Panc1 (cell line): ENCODE results near the gene LYRM1. TPM values are rescaled to one million over a fixed set of nuclear protein-coding genes. Genes with fewer than 3 reads are reported as not detected.

ENCODE experiments used
- ATAC-seq: fragments of 200-7000 bp; cut with Tn5 transposase; 2 replicates; pipeline ENCODE4 v1.9.1; 2020; ENCODE audit warnings: mild to moderate bottlenecking, moderate library complexity
- BruUV-seq: library from RNA; stranded (reverse); fragments of 400-500 nt; replicated peaks from 2 replicates; lab custom pipeline; 2021; lab: Mats Ljungman, UMichigan
- CTCF ChIA-PET: fragments of 300-600 bp; sonication (Branson Sonifier 250); formaldehyde crosslinking; loops from one replicate; lab custom pipeline; 2022; ENCODE audit warnings: antibody characterized with exemption; lab: Charles Lee
- POLR2A ChIA-PET: fragments of 300-600 bp; sonication (Branson Sonifier 250); formaldehyde crosslinking; loops from one replicate; lab custom pipeline; 2022; ENCODE audit warnings: antibody characterized with exemption; lab: Charles Lee
- DNase-seq: peaks from one replicate; pipeline ENCODE4 v3.0.0-alpha.2; 2010; ENCODE audit warnings: low read depth, low spot score
- H3K27ac ChIP-seq: 2 replicates; pipeline ENCODE4 v1.5.1; 2011; ENCODE audit warnings: mild to moderate bottlenecking, low read length, inconsistent platforms
- H3K27me3 ChIP-seq: fragments of 200-500 bp; sonication (Bioruptor generic); 2 replicates; pipeline ENCODE4 v1.6.0; 2014; ENCODE audit warnings: low read length, inconsistent platforms; ENCODE audit not compliant: control insufficient read depth, insufficient read depth
- H3K36me3 ChIP-seq: fragments of 200-500 bp; sonication (Bioruptor generic); 2 replicates; pipeline ENCODE4 v1.5.1; 2014; ENCODE audit warnings: inconsistent platforms, mild to moderate bottlenecking, low read length, moderate library complexity; ENCODE audit not compliant: control insufficient read depth, insufficient read depth
- H3K4me1 ChIP-seq: 2 replicates; pipeline ENCODE4 v1.5.1; 2011; ENCODE audit warnings: inconsistent platforms, mild to moderate bottlenecking, low read length, moderate library complexity; ENCODE audit not compliant: control insufficient read depth, insufficient read depth
- H3K4me3 ChIP-seq, 2 experiments: 2 replicates each; pipeline ENCODE4 v1.5.1; 2011 to 2012; ENCODE audit warnings: low read depth in 2 of 2, low read length in 2 of 2, mild to moderate bottlenecking in 2 of 2, inconsistent platforms in 1 of 2, moderate library complexity in 1 of 2
- H3K9me3 ChIP-seq: fragments of 200-500 bp; sonication (Bioruptor generic); 2 replicates; pipeline ENCODE4 v1.5.1; 2014; ENCODE audit warnings: low read depth, mild to moderate bottlenecking, inconsistent platforms, low read length, moderate library complexity; ENCODE audit not compliant: control insufficient read depth, insufficient read depth
- CTCF ChIP-seq: fragments of 450-650 bp; IDR thresholded peaks from 2 replicates; pipeline ENCODE4 v1.5.1; 2017; ENCODE audit warnings: mild to moderate bottlenecking
- POLR2AphosphoS5 ChIP-seq: IDR thresholded peaks from 2 replicates; pipeline ENCODE4 v1.6.1; 2012; ENCODE audit warnings: mild to moderate bottlenecking, low read depth, low read length, moderate library complexity
- REST ChIP-seq, 2 experiments: IDR thresholded peaks; 2 replicates each; pipeline ENCODE4 v1.6.1; 2011 to 2012; ENCODE audit warnings: low read depth in 2 of 2, control low read depth in 1 of 2, low read length in 1 of 2, mild to moderate bottlenecking in 1 of 2, moderate library complexity in 1 of 2; ENCODE audit not compliant: insufficient read depth in 1 of 2
- SIN3A ChIP-seq: IDR thresholded peaks from 2 replicates; pipeline ENCODE4 v1.6.1; 2012; ENCODE audit warnings: low read depth, mild to moderate bottlenecking, low read length, moderate library complexity, borderline replicate concordance; ENCODE audit not compliant: insufficient read depth
- TCF7L2 ChIP-seq: IDR thresholded peaks from 2 replicates; pipeline ENCODE4 v1.6.1; 2011; ENCODE audit warnings: mild to moderate bottlenecking, low read depth, low read length, inconsistent platforms
- in situ Hi-C: cut with HindIII; loops from 2 replicates; pipeline ENCODE4 v1.10.0; 2016; ENCODE audit warnings: low sequenced_read_pairs, low pct_unique_long_range_greater_than_20kb
- intact Hi-C: fragments of 100-400 bp; cut with micrococcal nuclease; formaldehyde crosslinking; loops from one replicate; pipeline ENCODE4 v1.10.0; 2022; ENCODE audit not compliant: unreplicated experiment
- total RNA-seq: library from RNA; stranded (reverse); gene quantifications from one replicate; pipeline ENCODE4 v1.2.1, GENCODE V29; 2021; ENCODE audit not compliant: unreplicated experiment

Gene LYRM1
- total RNA-seq, 1 experiment from 2014 or later = 30.7 TPM

DNA sequence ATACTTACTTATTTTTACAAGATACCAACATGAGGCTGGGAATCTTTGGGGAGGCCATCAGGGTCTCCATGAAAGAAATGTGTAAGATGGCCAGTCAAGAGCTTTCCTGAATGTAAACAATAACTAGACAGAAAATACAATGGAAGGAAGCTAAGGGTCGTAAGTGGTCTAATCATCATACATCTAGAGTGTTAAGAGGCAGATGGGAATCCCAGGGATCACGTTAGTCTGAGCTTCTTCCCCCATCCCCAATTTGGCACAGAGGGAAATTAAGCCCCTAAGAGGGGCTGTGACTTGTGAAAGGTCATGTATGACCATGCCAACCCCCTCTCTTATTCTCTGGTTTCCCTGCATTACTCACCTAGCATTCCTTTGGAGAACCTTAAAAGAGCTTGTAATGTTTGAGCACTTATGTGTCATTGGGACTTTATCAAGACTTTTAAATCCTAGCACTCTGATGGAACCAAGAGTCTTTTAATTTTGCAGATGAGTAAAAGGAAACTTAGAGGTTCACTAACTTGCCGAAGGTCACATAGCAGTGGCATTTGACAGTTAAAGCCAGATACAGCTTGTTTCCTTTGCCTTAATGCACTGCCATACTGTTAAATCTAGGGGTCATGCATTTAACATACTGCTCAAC lies 46.5 kb upstream of the LYRM1 start:
- no peak for DNase-seq
- ChIA-PET POLR2A (no interaction called here), CTCF (no interaction called here)
- H3K4me1 ChIP-seq = peaks cover 23% of the 10 kb centered on the region
- no peaks in the 10 kb centered on the region for H3K9me3 ChIP-seq
- TF ChIP-seq POLR2AphosphoS5 (no peak), CTCF (no peak), SIN3A (no peak), TCF7L2 (no peak), REST (IDR thresholded peaks at IDR 0.05; ENCODE audit: insufficient read depth in 1 of 2, low read depth in 2 of 2, low read length in 1 of 2) (no peak)
- no peaks in the 10 kb centered on the region for H3K27me3 ChIP-seq
- no peak for ATAC-seq
- no TSS peak for BruUV-seq
- H3K36me3 ChIP-seq = peaks cover 4% of the 10 kb centered on the region
- no peak overlapping the region for H3K27ac ChIP-seq
- intact Hi-C loops = no loop called here
- in situ Hi-C loops = no loop called here
- no peak overlapping the region for H3K4me3 ChIP-seq

DNA sequence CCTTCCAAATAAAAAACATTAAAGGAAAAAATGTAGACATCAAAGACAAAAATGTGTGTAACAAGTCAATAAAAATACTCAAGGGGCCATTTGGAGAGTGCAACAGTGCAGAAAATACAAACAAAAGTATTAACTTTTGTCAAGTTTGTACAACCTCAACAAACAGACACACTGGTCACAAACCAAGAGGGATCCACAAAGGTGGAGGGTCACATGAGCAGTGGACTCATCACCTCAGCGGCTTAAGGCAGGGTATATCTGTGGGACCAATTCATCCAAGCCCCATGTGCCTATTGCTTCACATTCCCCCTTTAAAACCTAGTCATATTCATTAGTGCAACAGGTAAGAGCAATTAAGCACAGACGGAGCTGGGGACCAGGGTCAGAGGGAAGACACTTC lies 45.6 kb upstream of the LYRM1 start:
- Histone ChIP-seq H3K36me3 (peaks cover 4% of the 10 kb centered on the region; the same call in 1 of the 2 replicates), H3K27ac (no peak overlapping the region), H3K4me1 (peaks cover 23% of the 10 kb centered on the region), H3K9me3 (no peaks in the 10 kb centered on the region), H3K27me3 (no peaks in the 10 kb centered on the region), H3K4me3 (no peak overlapping the region)
- no peak for TF ChIP-seq TCF7L2
- no peak for TF ChIP-seq SIN3A
- no peak for TF ChIP-seq POLR2AphosphoS5
- TF ChIP-seq REST (IDR thresholded peaks at IDR 0.05; ENCODE audit: insufficient read depth in 1 of 2, low read depth in 2 of 2, low read length in 1 of 2) = no peak
- no peak for TF ChIP-seq CTCF
- intact Hi-C loops = no loop called here
- ChIA-PET POLR2A (no interaction called here), CTCF (no interaction called here)
- in situ Hi-C loops = no loop called here
- ATAC-seq (no peak), DNase-seq (no peak)
- no TSS peak for BruUV-seq
